ENCODE data around the gene TBC1D14. TPM values are rescaled to one million over a fixed set of nuclear protein-coding genes. Genes with fewer than 3 reads are reported as not detected.

The TBC1D14 gene
- total RNA-seq, 2 experiments from 2014 or later = 38.4 to 39.3 TPM

GRCh38 chr4:7007944-7008343, 98.3 kb downstream of the TBC1D14 start:
- Mint-ChIP-seq H3K4me1 (peaks cover 4% of the 10 kb centered on the region), H3K36me3 (peaks cover 15% of the 10 kb centered on the region), H3K27ac (no peak overlapping the region), H3K27me3 (no peaks in the 10 kb centered on the region), H3K9me3 (no peaks in the 10 kb centered on the region), H3K4me3 (no peak overlapping the region)
- no peak for DNase-seq

- DNase-seq = no peak
- no peaks in the 10 kb centered on the region for H3K9me3 Mint-ChIP-seq
- H3K4me1 Mint-ChIP-seq = peaks cover 7% of the 10 kb centered on the region
- no peak overlapping the region for H3K27ac Mint-ChIP-seq
- peaks cover 23% of the 10 kb centered on the region for H3K36me3 Mint-ChIP-seq
- H3K4me3 Mint-ChIP-seq = no peak overlapping the region
- no peaks in the 10 kb centered on the region for H3K27me3 Mint-ChIP-seq
These were observed 99.9 kb downstream of the TBC1D14 start for GRCh38 chr4:7009564-7009963.

GRCh38 chr4:7013175-7013574, 103.5 kb downstream of the TBC1D14 start:
- Mint-ChIP-seq H3K27ac (no peak overlapping the region), H3K4me3 (no peak overlapping the region), H3K4me1 (peaks cover 4% of the 10 kb centered on the region), H3K9me3 (no peaks in the 10 kb centered on the region), H3K27me3 (no peaks in the 10 kb centered on the region), H3K36me3 (peaks cover 25% of the 10 kb centered on the region)
- DNase-seq = no peak

GRCh38 chr4:7014815-7015214, 105.2 kb downstream of the TBC1D14 start:
- H3K36me3 Mint-ChIP-seq = peaks cover 25% of the 10 kb centered on the region
- peak overlapping the region; percentile 21 for H3K27ac Mint-ChIP-seq
- H3K4me1 Mint-ChIP-seq = peaks cover 4% of the 10 kb centered on the region
- DNase-seq = no peak
- no peaks in the 10 kb centered on the region for H3K27me3 Mint-ChIP-seq
- no peak overlapping the region for H3K4me3 Mint-ChIP-seq
- H3K9me3 Mint-ChIP-seq = no peaks in the 10 kb centered on the region

GRCh38 chr4:7015383-7016035, 105.9 kb downstream of the TBC1D14 start:
- H3K27me3 Mint-ChIP-seq = no peaks in the 10 kb centered on the region
- H3K4me3 Mint-ChIP-seq = no peak overlapping the region
- peaks cover 4% of the 10 kb centered on the region for H3K4me1 Mint-ChIP-seq
- peak overlapping the region; percentile 21 for H3K27ac Mint-ChIP-seq
- peaks cover 22% of the 10 kb centered on the region for H3K36me3 Mint-ChIP-seq
- H3K9me3 Mint-ChIP-seq = no peaks in the 10 kb centered on the region
- no peak for DNase-seq

GRCh38 chr4:7016086-7016485, 106.5 kb downstream of the TBC1D14 start:
- H3K27me3 Mint-ChIP-seq = no peaks in the 10 kb centered on the region
- no peaks in the 10 kb centered on the region for H3K9me3 Mint-ChIP-seq
- DNase-seq = no peak
- H3K27ac Mint-ChIP-seq = no peak overlapping the region
- H3K4me3 Mint-ChIP-seq = no peak overlapping the region
- peaks cover 22% of the 10 kb centered on the region for H3K36me3 Mint-ChIP-seq
- peaks cover 4% of the 10 kb centered on the region for H3K4me1 Mint-ChIP-seq

GRCh38 chr4:7016512-7016911, 106.9 kb downstream of the TBC1D14 start:
- DNase-seq = no peak

GRCh38 chr4:7017446-7018048, 107.9 kb downstream of the TBC1D14 start:
- no peaks in the 10 kb centered on the region for H3K9me3 Mint-ChIP-seq
- no peak for DNase-seq
- H3K27ac Mint-ChIP-seq = peak overlapping the region; percentile 25
- peaks cover 4% of the 10 kb centered on the region for H3K4me1 Mint-ChIP-seq
- H3K27me3 Mint-ChIP-seq = no peaks in the 10 kb centered on the region
- H3K4me3 Mint-ChIP-seq = no peak overlapping the region
- H3K36me3 Mint-ChIP-seq = peaks cover 27% of the 10 kb centered on the region

More at GRCh38 chr4:7016512-7016911, 106.9 kb downstream of the TBC1D14 start:
- peaks cover 22% of the 10 kb centered on the region for H3K36me3 Mint-ChIP-seq
- no peaks in the 10 kb centered on the region for H3K9me3 Mint-ChIP-seq
- peaks cover 4% of the 10 kb centered on the region for H3K4me1 Mint-ChIP-seq
- H3K4me3 Mint-ChIP-seq = no peak overlapping the region
- H3K27me3 Mint-ChIP-seq = no peaks in the 10 kb centered on the region
- H3K27ac Mint-ChIP-seq = no peak overlapping the region

- H3K9me3 Mint-ChIP-seq = no peaks in the 10 kb centered on the region
- H3K27me3 Mint-ChIP-seq = no peaks in the 10 kb centered on the region
- no peak overlapping the region for H3K27ac Mint-ChIP-seq
- peaks cover 4% of the 10 kb centered on the region for H3K4me1 Mint-ChIP-seq
- H3K4me3 Mint-ChIP-seq = no peak overlapping the region
- no peak for DNase-seq
- peaks cover 24% of the 10 kb centered on the region for H3K36me3 Mint-ChIP-seq
These were observed 108.7 kb downstream of the TBC1D14 start for GRCh38 chr4:7018281-7018680.

GRCh38 chr4:7019367-7019766, 109.7 kb downstream of the TBC1D14 start:
- Mint-ChIP-seq H3K27me3 (no peaks in the 10 kb centered on the region), H3K9me3 (no peaks in the 10 kb centered on the region), H3K27ac (no peak overlapping the region), H3K4me3 (no peak overlapping the region), H3K4me1 (no peaks in the 10 kb centered on the region), H3K36me3 (peaks cover 16% of the 10 kb centered on the region)
- no peak for DNase-seq

- Mint-ChIP-seq H3K27ac (peak overlapping the region; percentile 56), H3K27me3 (no peaks in the 10 kb centered on the region), H3K4me1 (no peaks in the 10 kb centered on the region), H3K9me3 (no peaks in the 10 kb centered on the region), H3K36me3 (peaks cover 9% of the 10 kb centered on the region), H3K4me3 (no peak overlapping the region)
- no peak for DNase-seq
These were observed 110.7 kb downstream of the TBC1D14 start for GRCh38 chr4:7020290-7020689.

- H3K36me3 Mint-ChIP-seq = peaks cover 9% of the 10 kb centered on the region
- H3K27ac Mint-ChIP-seq = peak overlapping the region; percentile 56
- DNase-seq = no peak
- no peaks in the 10 kb centered on the region for H3K27me3 Mint-ChIP-seq
- no peaks in the 10 kb centered on the region for H3K9me3 Mint-ChIP-seq
- no peaks in the 10 kb centered on the region for H3K4me1 Mint-ChIP-seq
- H3K4me3 Mint-ChIP-seq = no peak overlapping the region
These were observed 111.2 kb downstream of the TBC1D14 start for GRCh38 chr4:7020856-7021255.

GRCh38 chr4:7021355-7021754, 111.7 kb downstream of the TBC1D14 start:
- Mint-ChIP-seq H3K27me3 (no peaks in the 10 kb centered on the region), H3K4me3 (no peak overlapping the region), H3K9me3 (no peaks in the 10 kb centered on the region), H3K36me3 (peaks cover 9% of the 10 kb centered on the region), H3K4me1 (no peaks in the 10 kb centered on the region), H3K27ac (no peak overlapping the region)
- DNase-seq = no peak

GRCh38 chr4:7021930-7022664, 112.5 kb downstream of the TBC1D14 start:
- Mint-ChIP-seq H3K27ac (no peak overlapping the region), H3K27me3 (no peaks in the 10 kb centered on the region), H3K4me1 (no peaks in the 10 kb centered on the region), H3K4me3 (no peak overlapping the region), H3K9me3 (no peaks in the 10 kb centered on the region), H3K36me3 (peaks cover 15% of the 10 kb centered on the region)
- no peak for DNase-seq

- H3K4me1 Mint-ChIP-seq = no peaks in the 10 kb centered on the region
- no peaks in the 10 kb centered on the region for H3K27me3 Mint-ChIP-seq
- DNase-seq = no peak
- no peak overlapping the region for H3K27ac Mint-ChIP-seq
- H3K4me3 Mint-ChIP-seq = no peak overlapping the region
- peaks cover 25% of the 10 kb centered on the region for H3K36me3 Mint-ChIP-seq
- H3K9me3 Mint-ChIP-seq = no peaks in the 10 kb centered on the region
These were observed 113.9 kb downstream of the TBC1D14 start for GRCh38 chr4:7023486-7023885.
